AG04450 (cell line): ENCODE results near the gene SLC36A1. TPM values are rescaled to one million over a fixed set of nuclear protein-coding genes. Genes with fewer than 3 reads are reported as not detected.
"Not testable (repeated sequence)": the region's sequence is repeated elsewhere in the genome, so short reads cannot be mapped to it uniquely, and the experiment has no call there.

ENCODE experiments used
- CTCF ChIA-PET: fragments of 300-600, 350-600 bp; formaldehyde crosslinking; extraction: SDS; loops from one replicate; lab custom pipeline; 2022; ENCODE audit warnings: antibody characterized with exemption, inconsistent platforms; lab: Charles Lee
- POLR2A ChIA-PET: fragments of 350-600 bp; formaldehyde crosslinking; extraction: SDS; loops from one replicate; lab custom pipeline; 2021; ENCODE audit warnings: antibody characterized with exemption, inconsistent platforms; lab: Yijun Ruan, JAX
- DNase-seq: peaks from one replicate; pipeline ENCODE4 v3.0.0-alpha.2; 2011; ENCODE audit warnings: low read depth, low spot score
- H3K27ac ChIP-seq: one replicate; pipeline ENCODE4 v1.5.1; 2012; ENCODE audit warnings: low read depth, low read length, control low read depth
- H3K27me3 ChIP-seq: one replicate; pipeline ENCODE4 v1.6.0; 2012; ENCODE audit warnings: low read length; ENCODE audit not compliant: control insufficient read depth, insufficient read depth
- H3K4me3 ChIP-seq: 2 replicates; pipeline ENCODE4 v1.5.1; 2011; ENCODE audit warnings: mild to moderate bottlenecking, low read depth, low read length, control low read depth
- H3K9me3 ChIP-seq: 2 replicates; pipeline ENCODE4 v1.5.1; 2012; ENCODE audit warnings: low read length; ENCODE audit not compliant: control insufficient read depth, insufficient read depth
- CTCF ChIP-seq: IDR thresholded peaks from 2 replicates; pipeline ENCODE4 v1.5.1; 2011; ENCODE audit warnings: low read depth, low read length, control low read depth, inconsistent platforms
- polyA plus RNA-seq: library from polyadenylated mRNA; depleted of rRNA; stranded (reverse); fragments of >200 nt; gene quantifications from 2 replicates; pipeline ENCODE4 v1.2.3, GENCODE V29; 2011

The SLC36A1 gene
- polyA plus RNA-seq, 1 experiment, result 22.2 TPM

- H3K9me3 ChIP-seq, result peaks cover 6% of the 10 kb centered on the region; the same call in 1 of the 2 replicates
- H3K27ac ChIP-seq, result no peak overlapping the region
- ChIA-PET POLR2A (no interaction called here), CTCF (no interaction called here)
- no peak for TF ChIP-seq CTCF
- DNase-seq, result no peak
- H3K4me3 ChIP-seq, result no peak overlapping the region
- peaks cover 2% of the 10 kb centered on the region for H3K27me3 ChIP-seq
Measured at GRCh38 chr5:151413800-151414199, 33.6 kb upstream of the SLC36A1 start.

GRCh38 chr5:151414536-151414935 is 32.9 kb upstream of the SLC36A1 start:
- Histone ChIP-seq H3K4me3 (no peak overlapping the region), H3K27ac (no peak overlapping the region), H3K9me3 (peaks cover 6% of the 10 kb centered on the region; the same call in 1 of the 2 replicates), H3K27me3 (peaks cover 2% of the 10 kb centered on the region)
- DNase-seq, result no peak
- CTCF ChIA-PET, result no interaction called here
- POLR2A ChIA-PET, result no interaction called here
- no peak for TF ChIP-seq CTCF

GRCh38 chr5:151417712-151418111 is 29.7 kb upstream of the SLC36A1 start:
- POLR2A ChIA-PET, result no interaction called here
- no peak for TF ChIP-seq CTCF
- peaks cover 3% of the 10 kb centered on the region for H3K27me3 ChIP-seq
- CTCF ChIA-PET, result no interaction called here
- peaks cover 6% of the 10 kb centered on the region; the same call in 1 of the 2 replicates for H3K9me3 ChIP-seq
- DNase-seq, result no peak
- no peak overlapping the region for H3K27ac ChIP-seq
- no peak overlapping the region for H3K4me3 ChIP-seq

- Histone ChIP-seq H3K27me3 (peaks cover 3% of the 10 kb centered on the region), H3K9me3 (peaks cover 6% of the 10 kb centered on the region; the same call in 1 of the 2 replicates), H3K27ac (no peak overlapping the region), H3K4me3 (no peak overlapping the region)
- POLR2A ChIA-PET, result no interaction called here
- no peak for DNase-seq
- CTCF ChIA-PET, result interaction anchor here (1.7 kb wide), 1 partner anchor 14 kb away, joined by 3 read pairs; no protein-coding TSS in a partner anchor
- TF ChIP-seq CTCF, result no peak
Measured at GRCh38 chr5:151420127-151420526, 27.3 kb upstream of the SLC36A1 start.

GRCh38 chr5:151424892-151425523 is 22.4 kb upstream of the SLC36A1 start:
- Histone ChIP-seq H3K27me3 (peaks cover 5% of the 10 kb centered on the region), H3K9me3 (no peaks in the 10 kb centered on the region), H3K4me3 (no peak overlapping the region), H3K27ac (no peak overlapping the region)
- ChIA-PET CTCF (no interaction called here), POLR2A (no interaction called here)
- no peak for DNase-seq
- TF ChIP-seq CTCF, result no peak

- H3K27ac ChIP-seq, H3K9me3 ChIP-seq, CTCF ChIA-PET, POLR2A ChIA-PET, H3K27me3 ChIP-seq, DNase-seq, H3K4me3 ChIP-seq: not testable (repeated sequence)
Measured at GRCh38 chr5:151426347-151426746, 21.1 kb upstream of the SLC36A1 start.
